GM10847 (cell line): ENCODE data around the gene SLC25A38.

Experiments
- POLR2A ChIP-seq: IDR thresholded peaks from 2 replicates; pipeline ENCODE4 v1.6.1; 2011; ENCODE audit not compliant: insufficient read length; ENCODE audit errors: extremely low read depth

Gene SLC25A38

DNA sequence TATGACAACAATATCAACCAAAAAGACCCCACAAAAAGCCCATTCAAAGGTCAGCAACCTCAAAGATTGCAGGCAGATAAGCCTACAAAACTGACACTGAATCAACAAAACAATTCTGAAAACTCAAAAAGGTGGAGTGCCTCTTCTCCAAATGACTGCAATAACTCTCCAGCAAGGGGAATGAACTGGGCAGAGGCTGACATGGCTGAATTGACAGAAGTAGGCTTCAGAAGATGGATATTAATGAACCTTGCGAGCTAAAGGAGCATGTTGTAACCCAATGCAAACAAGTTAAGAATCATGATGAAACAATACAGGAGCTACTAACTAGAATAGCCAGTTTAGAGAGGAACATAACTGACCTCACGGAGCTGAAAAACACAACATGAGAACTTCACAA, 20.4 kb upstream of the SLC25A38 start:
- TF ChIP-seq POLR2A: no peak

DNA sequence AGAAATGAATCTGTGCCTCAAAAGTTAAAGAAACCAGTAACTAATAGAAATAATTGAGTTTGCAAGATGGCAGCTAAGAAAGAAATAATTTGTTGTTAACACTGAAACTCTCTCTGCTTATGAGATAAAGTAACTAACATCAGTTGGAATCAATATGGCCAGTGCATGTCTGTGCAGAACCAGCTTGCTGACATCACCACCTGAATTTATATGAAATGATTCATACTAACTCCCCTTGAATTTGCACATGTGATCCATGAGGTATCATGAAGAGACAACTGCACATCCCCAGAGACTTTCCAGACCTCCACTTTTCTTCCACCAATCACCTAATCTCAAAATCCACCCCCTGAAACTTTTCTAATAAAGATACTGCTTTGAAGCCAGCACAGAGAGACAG, 10.3 kb upstream of the SLC25A38 start:
- no peak for TF ChIP-seq POLR2A

- TF ChIP-seq POLR2A: no peak
These were observed 6.1 kb upstream of the SLC25A38 start for GRCh38 chr3:39376959-39377634.

DNA sequence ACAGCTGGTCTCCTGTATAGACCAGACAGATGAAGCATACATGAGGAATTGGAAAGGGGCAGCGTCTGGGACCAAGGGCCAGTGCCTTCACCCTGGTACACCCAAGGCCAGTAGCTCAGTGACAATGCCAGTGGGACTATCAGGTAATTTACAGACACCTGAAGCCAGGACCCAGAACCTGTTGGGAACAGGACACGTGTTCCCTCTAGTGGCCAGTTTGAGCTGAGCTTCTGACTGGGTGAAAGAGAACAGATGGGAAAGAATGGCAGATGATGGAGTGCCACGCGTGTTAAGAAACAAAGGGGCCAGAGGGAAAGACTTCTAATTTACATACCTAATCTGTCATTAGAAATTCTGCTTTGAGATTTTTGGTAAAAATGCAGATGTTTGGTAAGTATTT, 5.1 kb upstream of the SLC25A38 start:
- TF ChIP-seq POLR2A: no peak

- TF ChIP-seq POLR2A: no peak
These were observed 4.0 kb upstream of the SLC25A38 start for GRCh38 chr3:39378957-39379777.

GRCh38 chr3:39379778-39380155, 3.4 kb upstream of the SLC25A38 start:
- TF ChIP-seq POLR2A: no peak

DNA sequence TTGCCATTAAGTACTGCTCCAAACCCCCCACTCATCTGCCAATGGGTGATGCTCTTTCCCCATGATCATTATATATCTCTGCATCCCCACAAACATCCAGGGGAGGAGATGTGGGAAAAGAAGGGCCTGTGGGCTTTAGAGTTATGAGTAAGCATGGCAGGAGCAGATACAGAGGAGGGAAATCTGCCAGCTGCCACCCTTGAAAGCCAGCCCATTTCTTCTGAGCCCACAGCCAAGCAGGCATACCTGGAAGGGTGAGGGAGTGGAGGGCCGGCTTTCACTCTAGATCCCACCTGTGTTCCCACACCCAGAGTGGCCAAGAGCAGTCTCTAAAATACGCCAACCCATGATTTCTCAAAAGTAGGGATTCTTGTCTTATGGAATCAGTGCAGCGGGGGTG, 1.7 kb upstream of the SLC25A38 start:
- TF ChIP-seq POLR2A: no peak

- TF ChIP-seq POLR2A: peak; percentile 65
These were observed 903 bp downstream of the SLC25A38 start for GRCh38 chr3:39383881-39384664.

DNA sequence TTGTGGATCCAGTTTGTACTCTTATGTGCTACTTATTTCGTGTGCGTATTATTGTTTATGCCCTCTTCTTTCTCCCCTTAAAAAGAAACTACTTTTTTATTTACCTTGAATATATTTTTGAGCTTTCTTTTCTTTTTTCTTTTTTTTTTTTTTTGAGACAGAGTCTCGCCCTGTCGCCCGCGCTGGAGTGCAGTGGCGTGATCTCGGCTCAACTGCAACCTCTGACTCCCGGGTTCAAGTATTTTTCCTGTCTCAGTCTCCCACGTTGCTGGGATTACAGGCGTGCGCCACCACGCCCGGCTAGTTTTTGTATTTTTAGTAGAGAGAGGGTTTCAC, 1.5 kb downstream of the SLC25A38 start:
- no peak for TF ChIP-seq POLR2A

DNA sequence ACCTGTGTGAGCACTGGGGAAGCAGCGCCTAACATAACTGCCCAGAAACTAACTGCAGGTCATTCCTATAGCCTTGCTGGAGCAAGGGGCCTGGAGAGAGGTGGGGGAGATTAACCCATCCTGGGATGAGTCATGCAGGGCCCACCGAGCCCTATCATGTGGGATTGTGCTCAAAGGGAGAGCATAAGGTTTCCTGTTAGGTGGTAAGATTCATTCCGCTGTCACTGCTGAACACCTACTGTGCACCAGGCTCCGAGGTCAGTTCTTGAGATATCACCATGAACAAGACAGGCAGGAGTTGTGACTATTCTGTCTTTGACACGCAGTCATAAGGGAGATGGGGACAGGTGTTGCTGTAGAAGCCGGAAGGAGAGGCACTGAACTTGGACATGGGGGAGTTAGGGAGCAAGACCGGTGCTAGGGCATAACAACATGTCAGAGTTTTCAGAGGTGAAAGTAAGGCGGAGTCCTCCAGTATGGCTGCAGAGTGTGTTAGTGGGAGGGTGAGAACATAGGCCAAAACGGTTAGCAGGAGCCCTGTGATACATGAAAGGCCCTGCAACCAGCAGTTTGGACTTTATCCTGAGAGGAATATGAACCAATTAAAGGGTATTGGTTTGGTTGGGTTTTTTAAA, 2.4 kb downstream of the SLC25A38 start:
- TF ChIP-seq POLR2A: no peak

GRCh38 chr3:39386318-39386717, 3.1 kb downstream of the SLC25A38 start:
- TF ChIP-seq POLR2A: no peak

DNA sequence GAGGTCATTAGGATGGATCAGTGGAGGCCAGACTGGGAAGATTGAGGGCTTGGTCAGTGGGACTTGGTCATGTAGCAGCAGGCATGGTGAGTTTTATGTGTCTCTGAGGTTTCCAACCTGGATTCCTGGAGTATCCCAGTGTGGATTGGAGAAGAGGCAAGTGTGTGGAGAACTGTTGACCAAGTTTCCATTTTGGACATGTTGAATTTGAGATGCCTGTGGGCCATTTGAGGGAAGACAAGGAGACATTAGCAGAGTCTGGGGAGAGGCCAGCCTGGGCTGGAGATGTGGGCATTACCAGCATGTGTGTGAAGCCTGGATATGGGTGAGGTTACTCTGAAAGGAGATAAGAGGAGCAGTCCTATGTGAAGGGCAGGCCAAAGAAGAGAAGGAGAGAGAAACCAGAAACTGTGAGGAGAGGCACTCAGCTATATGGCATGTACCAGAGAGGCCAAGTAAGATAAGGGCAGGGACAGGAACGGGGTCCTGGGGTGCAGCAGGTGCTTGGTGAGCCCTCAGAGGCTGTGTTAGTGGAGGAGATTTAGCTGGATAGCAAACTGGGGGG, 4.3 kb downstream of the SLC25A38 start:
- no peak for TF ChIP-seq POLR2A

GRCh38 chr3:39388153-39388552, 5.0 kb downstream of the SLC25A38 start:
- no peak for TF ChIP-seq POLR2A

DNA sequence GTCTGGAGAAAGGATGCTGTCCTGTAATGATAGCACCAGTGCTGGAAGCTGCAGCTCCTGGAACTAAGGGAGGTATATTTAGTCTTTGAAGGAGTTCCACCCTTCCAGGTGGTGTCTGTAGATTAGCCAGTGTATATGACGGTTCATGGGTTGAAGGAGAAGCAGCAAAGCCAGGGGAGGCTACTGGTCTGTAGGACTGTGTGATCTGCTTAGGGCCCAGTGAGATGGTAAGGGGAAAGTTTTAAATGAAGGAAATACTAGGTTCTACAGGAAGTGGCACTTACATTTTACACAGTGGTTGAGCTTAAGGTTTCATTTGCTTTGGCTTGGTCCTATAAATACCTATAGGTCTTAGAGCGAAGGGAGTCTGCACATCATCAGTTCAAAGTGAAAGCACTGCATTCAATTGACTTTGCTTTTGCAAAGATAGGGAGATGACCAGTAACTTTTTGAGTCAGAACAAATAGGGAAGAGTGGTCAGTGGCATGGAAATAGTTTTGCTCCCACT, 5.6 kb downstream of the SLC25A38 start:
- TF ChIP-seq POLR2A: no peak

- no peak for TF ChIP-seq POLR2A
These were observed 7.0 kb downstream of the SLC25A38 start for GRCh38 chr3:39390181-39390580.

- TF ChIP-seq POLR2A: no peak
These were observed 13.5 kb downstream of the SLC25A38 start for GRCh38 chr3:39396690-39397089.

DNA sequence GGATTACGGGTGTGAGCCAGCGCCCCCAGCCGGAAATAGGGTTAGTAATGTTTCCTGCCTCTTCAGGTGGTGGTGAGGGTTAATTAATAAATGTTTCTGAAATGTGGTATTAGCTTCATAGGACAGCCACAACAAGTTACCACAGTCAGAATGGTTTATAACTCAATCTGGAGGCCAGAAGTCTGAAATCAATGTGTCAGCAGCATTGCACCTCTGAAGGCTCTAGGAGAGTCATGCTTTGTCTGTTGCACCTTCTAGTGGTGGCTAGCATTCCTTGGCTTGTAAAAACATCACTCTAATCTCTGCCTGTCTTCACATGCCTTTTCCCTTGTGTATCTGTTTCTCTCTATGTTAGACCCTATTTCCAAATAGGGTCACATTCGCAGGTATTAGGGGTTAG, 15.5 kb downstream of the SLC25A38 start:
- no peak for TF ChIP-seq POLR2A
